Endothelial cell of umbilical vein (primary cell): ENCODE data around the gene GALNT13.

Experiments
- CTCF ChIP-seq, 2 donors: IDR thresholded peaks; 1 replicate in 1 of 2; 2 replicates in 1 of 2; pipeline ENCODE4 v1.5.1; 2011; ENCODE audit warnings: low read length in 2 of 2, mild to moderate bottlenecking in 2 of 2, moderate library complexity in 2 of 2, control low read depth in 1 of 2, inconsistent platforms in 1 of 2, low read depth in 1 of 2; ENCODE audit not compliant: insufficient read depth in 1 of 2; ENCODE audit errors: extremely low read depth in 1 of 2
- EZH2 ChIP-seq: IDR thresholded peaks from 2 replicates; pipeline ENCODE4 v1.6.1; 2012; ENCODE audit warnings: borderline replicate concordance, low read depth, mild to moderate bottlenecking, moderate library complexity, low read length, inconsistent platforms; ENCODE audit not compliant: severe bottlenecking
- JUN ChIP-seq: IDR thresholded peaks from 2 replicates; pipeline ENCODE4 v1.6.1; 2011; ENCODE audit warnings: borderline replicate concordance, low read depth; ENCODE audit not compliant: insufficient read length, insufficient read depth
- MAX ChIP-seq: IDR thresholded peaks from 2 replicates; pipeline ENCODE4 v1.6.1; 2011; ENCODE audit not compliant: insufficient read depth, insufficient read length
- MYC ChIP-seq: IDR thresholded peaks from one replicate; pipeline ENCODE4 v1.6.1; 2011; ENCODE audit warnings: mild to moderate bottlenecking, low read depth, low read length
- POLR2A ChIP-seq: IDR thresholded peaks from 2 replicates; pipeline ENCODE4 v1.6.1; 2012; ENCODE audit warnings: low read depth, mild to moderate bottlenecking, control low read depth, low read length
- POLR2AphosphoS5 ChIP-seq: IDR thresholded peaks from 2 replicates; pipeline ENCODE4 v1.6.1; 2012; ENCODE audit warnings: low read depth, mild to moderate bottlenecking, control low read depth, low read length, moderate library complexity; ENCODE audit not compliant: insufficient read depth

GRCh38 chr2:154361276-154361675 is 489.6 kb downstream of the GALNT13 start:
- no peak for TF ChIP-seq EZH2
- TF ChIP-seq CTCF (IDR thresholded peaks at IDR 0.05; ENCODE audit: extremely low read depth in 1 of 2, insufficient read depth in 1 of 2, low read depth in 1 of 2, low read length in 2 of 2), result no peak
- no peak for TF ChIP-seq POLR2A
- TF ChIP-seq MAX, result no peak
- no peak for TF ChIP-seq JUN
- TF ChIP-seq POLR2AphosphoS5, result no peak
- TF ChIP-seq MYC, result no peak
